Natural killer cell (primary cell): ENCODE data around the gene KLHL21. TPM values are rescaled to one million over a fixed set of nuclear protein-coding genes. Genes with fewer than 3 reads are reported as not detected.
"Not testable (repeated sequence)": the region's sequence is repeated elsewhere in the genome, so short reads cannot be mapped to it uniquely, and the experiment has no call there.

Source experiments
- ATAC-seq, 3 donors: fragments of 150-1000 bp in 2 of 3; fragments of 200-7000 bp in 1 of 3; cut with Tn5 transposase; 1 replicate in 1 of 3; 2 replicates in 2 of 3; pipeline ENCODE4 v1.10.0; 2021; ENCODE audit warnings: mild to moderate bottlenecking in 2 of 3, moderate library complexity in 2 of 3
- DNase-seq, 2 donors: peaks; one replicate each; pipeline versions ENCODE4 v3.0.0 to v3.0.0-alpha.2; 2013 to 2021; ENCODE audit warnings: mixed read lengths in 1 of 2
- H3K27ac ChIP-seq: one replicate; pipeline ENCODE4 v1.5.1; 2013; ENCODE audit warnings: mild to moderate bottlenecking, low read length
- H3K27me3 ChIP-seq: one replicate; pipeline ENCODE4 v1.6.1; 2013; ENCODE audit warnings: low read length; ENCODE audit not compliant: control insufficient read depth, insufficient read depth
- H3K36me3 ChIP-seq: one replicate; pipeline ENCODE4 v1.6.1; 2013; ENCODE audit warnings: low read length; ENCODE audit not compliant: control insufficient read depth, insufficient read depth
- H3K4me1 ChIP-seq: one replicate; pipeline ENCODE4 v1.6.1; 2013; ENCODE audit warnings: low read length; ENCODE audit not compliant: control insufficient read depth, insufficient read depth
- H3K4me3 ChIP-seq: one replicate; pipeline ENCODE4 v1.5.1; 2013; ENCODE audit warnings: low read length
- H3K9me3 ChIP-seq: one replicate; pipeline ENCODE4 v1.6.1; 2013; ENCODE audit warnings: low read length; ENCODE audit not compliant: control insufficient read depth, insufficient read depth
- H3K27ac Mint-ChIP-seq, 2 donors: one replicate each; pipeline ENCODE4 v1.8.0; 2022; ENCODE audit warnings: mild to moderate bottlenecking in 2 of 2, mixed read lengths in 2 of 2, moderate library complexity in 1 of 2
- H3K27me3 Mint-ChIP-seq, 2 donors: one replicate each; pipeline ENCODE4 v1.8.0; 2022; ENCODE audit warnings: low read depth in 2 of 2, mixed read lengths in 2 of 2
- H3K36me3 Mint-ChIP-seq: one replicate; pipeline ENCODE4 v1.8.0; 2022; ENCODE audit warnings: mixed read lengths
- H3K4me1 Mint-ChIP-seq, 2 donors: one replicate each; pipeline ENCODE4 v1.8.0; 2022; ENCODE audit warnings: mixed read lengths in 2 of 2
- H3K4me3 Mint-ChIP-seq: one replicate; pipeline ENCODE4 v1.8.0; 2022; ENCODE audit warnings: mild to moderate bottlenecking, moderate library complexity, mixed read lengths
- H3K9me3 Mint-ChIP-seq, 2 donors: one replicate each; pipeline ENCODE4 v1.8.0; 2022; ENCODE audit warnings: mixed read lengths in 2 of 2
- CTCF ChIP-seq: fragments of 200-600 bp; IDR thresholded peaks from one replicate; pipeline ENCODE4 v1.8.0; 2022; ENCODE audit warnings: antibody characterized with exemption
- WGBS: methylation state at CpG from one replicate; pipeline ENCODE4 v1.1.7; 2013; ENCODE audit warnings: missing lambda C conversion rate; ENCODE audit not compliant: insufficient coverage; 5-methylcytosine and 5-hydroxymethylcytosine counted together
- intact Hi-C: fragments of 100-400 bp; cut with micrococcal nuclease; formaldehyde crosslinking; loops from one replicate; pipeline ENCODE4 v1.14.2; 2022
- total RNA-seq, 4 donors: library from RNA; stranded (reverse); fragments of 120-200 nt in 1 of 4; gene quantifications; one replicate each; pipeline versions ENCODE4 v1.2.3 to v1.2.4, GENCODE V29; 2013 to 2022

The KLHL21 gene
- total RNA-seq, 3 donors from 2014 or later (not counting 1 experiment from before 2014, with no cell fraction given): 23.5 to 37.8 (median 28.9) TPM

- H3K9me3 Mint-ChIP-seq: no peaks in the 10 kb centered on the region
- H3K27ac Mint-ChIP-seq: peak overlapping the region; percentile 93 to 99
- TF ChIP-seq CTCF: no peak
- Histone ChIP-seq H3K9me3 (no peaks in the 10 kb centered on the region), H3K27me3 (no peaks in the 10 kb centered on the region), H3K27ac (peak overlapping the region; percentile 65), H3K4me1 (peaks cover 54% of the 10 kb centered on the region), H3K36me3 (peaks cover 22% of the 10 kb centered on the region), H3K4me3 (peak overlapping the region; percentile 82)
- no peaks in the 10 kb centered on the region for H3K27me3 Mint-ChIP-seq
- ATAC-seq: peak in 1 of 3 donors; percentile 1
- peaks cover 49 to 50% of the 10 kb centered on the region in 2 donors for H3K4me1 Mint-ChIP-seq
- no peak for DNase-seq
- intact Hi-C loops: loop anchor here (1.0 to 5.0 kb wide), 3 partner anchors 21 to 573 kb away; partner anchors contain the start of genes CAMTA1 and ZBTB48
- 18% methylated on average over 10 of the region's 10 CpGs for WGBS
- H3K4me3 Mint-ChIP-seq: peak overlapping the region; percentile 98
- no peaks in the 10 kb centered on the region for H3K36me3 Mint-ChIP-seq
Observed at GRCh38 chr1:6600410-6601048, 2.1 kb downstream of the KLHL21 start.

- not testable (repeated sequence) for H3K9me3 ChIP-seq, H3K9me3 Mint-ChIP-seq, H3K36me3 Mint-ChIP-seq, ATAC-seq, H3K27me3 ChIP-seq, DNase-seq, H3K27me3 Mint-ChIP-seq
- intact Hi-C loops: loop anchor here (5.0 kb wide), 2 partner anchors 187 to 573 kb away; partner anchors contain the start of gene CAMTA1
- H3K4me3 Mint-ChIP-seq: peak overlapping the region; percentile 98
- H3K27ac ChIP-seq: peak overlapping the region; percentile 65
- 20% methylated on average over 7 of the region's 8 CpGs for WGBS
- peaks cover 26% of the 10 kb centered on the region for H3K36me3 ChIP-seq
- H3K4me1 ChIP-seq: peaks cover 54% of the 10 kb centered on the region
- H3K27ac Mint-ChIP-seq: peak overlapping the region; percentile 93 to 99
- peaks cover 50 to 52% of the 10 kb centered on the region in 2 donors for H3K4me1 Mint-ChIP-seq
- H3K4me3 ChIP-seq: peak overlapping the region; percentile 82
Observed at GRCh38 chr1:6599991-6600390, 2.7 kb downstream of the KLHL21 start.

- TF ChIP-seq CTCF: no peak
- Histone ChIP-seq H3K36me3 (peaks cover 30% of the 10 kb centered on the region), H3K27ac (peak overlapping the region; percentile 54), H3K4me3 (peak overlapping the region; percentile 15), H3K27me3 (no peaks in the 10 kb centered on the region), H3K9me3 (no peaks in the 10 kb centered on the region), H3K4me1 (peaks cover 54% of the 10 kb centered on the region)
- Mint-ChIP-seq H3K9me3 (no peaks in the 10 kb centered on the region), H3K36me3 (no peaks in the 10 kb centered on the region), H3K27me3 (no peaks in the 10 kb centered on the region), H3K4me1 (peaks cover 50 to 55% of the 10 kb centered on the region in 2 donors), H3K27ac (peak overlapping the region; percentile 93 to 99), H3K4me3 (peak overlapping the region; percentile 98)
- ATAC-seq: no peak
- WGBS: 49% methylated on average over 31 of the region's 31 CpGs
- DNase-seq: peak in 1 of 2 donors; percentile 77
- intact Hi-C loops: no loop called here
Observed at GRCh38 chr1:6599141-6599975, 3.3 kb downstream of the KLHL21 start.

GRCh38 chr1:6597777-6598131, 4.9 kb downstream of the KLHL21 start:
- Mint-ChIP-seq H3K36me3 (no peaks in the 10 kb centered on the region), H3K9me3 (no peaks in the 10 kb centered on the region), H3K4me3 (no peak overlapping the region), H3K27ac (no peak overlapping the region), H3K27me3 (no peaks in the 10 kb centered on the region), H3K4me1 (peaks cover 38 to 47% of the 10 kb centered on the region in 2 donors)
- no peak for TF ChIP-seq CTCF
- no peaks in the 10 kb centered on the region for H3K27me3 ChIP-seq
- peaks cover 43% of the 10 kb centered on the region for H3K4me1 ChIP-seq
- H3K4me3 ChIP-seq: no peak overlapping the region
- no peak for ATAC-seq
- intact Hi-C loops: no loop called here
- H3K9me3 ChIP-seq: no peaks in the 10 kb centered on the region
- H3K27ac ChIP-seq: no peak overlapping the region
- 95% methylated on average over 6 of the region's 6 CpGs for WGBS
- H3K36me3 ChIP-seq: peaks cover 42% of the 10 kb centered on the region
- no peak for DNase-seq
